Right lobe of liver (tissue), 6 donors: Measurements from ENCODE around the gene CCDC88C. TPM values are rescaled to one million over a fixed set of nuclear protein-coding genes. Genes with fewer than 3 reads are reported as not detected.

Source experiments
- ATAC-seq, 4 donors: fragments of 200-7000 bp; cut with Tn5 transposase; one replicate each; pipeline ENCODE4 v1.9.1; 2020; ENCODE audit warnings: mild to moderate bottlenecking in 4 of 4, moderate library complexity in 4 of 4
- DNase-seq, 3 donors: peaks; one replicate each; pipeline ENCODE4 v3.0.0-alpha.2; 2020
- H3K27ac ChIP-seq, 3 donors: fragments of 200-600 bp; one replicate each; pipeline ENCODE4 v1.8.0; 2022
- H3K27me3 ChIP-seq, 2 donors: fragments of 200-600 bp; one replicate each; pipeline ENCODE4 v1.8.0; 2022
- H3K36me3 ChIP-seq, 4 donors: fragments of 200-600 bp; sonication (generic) in 1 of 4; one replicate each; pipeline versions ENCODE4 v1.5.1 to v1.8.0; 2017 to 2022; ENCODE audit warnings: control low read depth in 1 of 4
- H3K4me1 ChIP-seq, 4 donors: fragments of 200-600 bp; sonication (generic) in 1 of 4; one replicate each; pipeline versions ENCODE4 v1.5.1 to v1.8.0; 2017 to 2022; ENCODE audit warnings: control low read depth in 1 of 4
- H3K4me3 ChIP-seq, 3 donors: fragments of 200-600 bp; one replicate each; pipeline ENCODE4 v1.8.0; 2022
- H3K9me3 ChIP-seq, 4 donors: fragments of 200-600 bp; sonication (generic) in 1 of 4; one replicate each; pipeline versions ENCODE4 v1.5.1 to v1.8.0; 2017 to 2022; ENCODE audit warnings: control low read depth in 1 of 4
- POLR2A ChIP-seq: fragments of 450-650 bp; IDR thresholded peaks from one replicate; pipeline ENCODE4 v1.6.1; 2017; ENCODE audit warnings: antibody characterized with exemption, mild to moderate bottlenecking
- WGBS: methylation state at CpG from one replicate; pipeline ENCODE4 v1.1.6; 2018; ENCODE audit warnings: low coverage, low lambda C conversion rate; ENCODE audit not compliant: insufficient coverage; ENCODE audit errors: missing lambda C conversion rate; 5-methylcytosine and 5-hydroxymethylcytosine counted together
- intact Hi-C, 2 donors: fragments of 100-400 bp; cut with DNase I; formaldehyde crosslinking; loops; one replicate each; pipeline versions ENCODE4 v1.11.2 to v1.14.1; 2022
- total RNA-seq, 6 experiments: library from RNA; depleted of rRNA in 2 of 6; stranded (reverse); fragments of >200 nt in 2 of 6; fragmentation: NEBNext Ultra II Directional in 3 of 6; extraction: Animal tissue kit (Norgen Biotek cat#: 25700) in 3 of 6; gene quantifications; one replicate each; pipeline versions ENCODE4 v1.1.0 to v1.2.4, GENCODE V29; 2016 to 2023
- TF ChIP-seq, protein P1 (sequence below), 4 donors: fragments of 200-600 bp in 3 of 4; fragments of 450-650 bp in 1 of 4; IDR thresholded peaks; one replicate each; pipeline versions ENCODE4 v1.5.1 to v1.8.0; 2016 to 2022; ENCODE audit warnings: antibody characterized with exemption in 4 of 4, mild to moderate bottlenecking in 2 of 4
- donor health status: DM: no; HTN: yes; CAD: no.
- donor health status: DM: no; HTN: no; CAD: no.
- donor health status: DM: no; HTN: no; CAD: no.
- donor health status: DM: no; HTN: yes; CAD: no.
- donor health status: DM: no; HTN: yes; CAD: no.

CCDC88C gene
- total RNA-seq, 6 experiments from 2014 or later, result 1.2 to 5.7 (median 3.1) TPM

DNA sequence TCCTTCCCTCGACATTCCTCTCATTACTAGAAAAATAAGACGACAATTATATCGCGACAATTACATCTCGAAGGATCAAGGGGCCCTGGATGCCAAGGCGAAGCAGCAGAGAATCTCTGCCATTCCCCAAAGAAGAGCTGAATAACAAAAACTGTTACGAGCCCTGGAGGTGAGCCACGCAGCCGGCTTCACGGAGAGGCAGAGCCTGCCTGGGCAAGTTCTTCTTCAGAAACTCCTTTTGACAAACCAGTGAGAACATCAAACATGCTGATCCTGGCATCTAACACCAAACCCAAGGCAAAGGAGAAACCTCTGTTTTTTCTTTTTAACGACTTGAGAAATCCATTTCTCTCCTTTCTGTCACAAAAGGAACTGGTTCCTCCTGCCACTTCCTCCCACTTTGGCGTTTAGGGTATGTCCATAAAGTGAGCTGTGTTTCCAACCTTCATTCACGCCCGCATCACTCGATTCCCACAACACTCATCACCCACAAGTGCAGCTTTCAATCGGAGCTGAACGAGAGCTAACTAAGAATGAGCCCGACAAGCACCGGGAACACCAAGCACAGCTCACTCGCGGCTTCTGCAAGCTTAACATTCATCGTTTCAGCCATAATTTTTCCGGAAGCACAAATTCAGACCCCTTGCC lies 21.5 kb downstream of the CCDC88C start:
- 69% methylated on average over 20 of the region's 23 CpGs for WGBS
- no peak overlapping the region for H3K4me3 ChIP-seq
- H3K9me3 ChIP-seq, result no peaks in the 10 kb centered on the region
- intact Hi-C loops, result no loop called here
- no peaks in the 10 kb centered on the region for H3K27me3 ChIP-seq
- TF ChIP-seq, protein P1, sequence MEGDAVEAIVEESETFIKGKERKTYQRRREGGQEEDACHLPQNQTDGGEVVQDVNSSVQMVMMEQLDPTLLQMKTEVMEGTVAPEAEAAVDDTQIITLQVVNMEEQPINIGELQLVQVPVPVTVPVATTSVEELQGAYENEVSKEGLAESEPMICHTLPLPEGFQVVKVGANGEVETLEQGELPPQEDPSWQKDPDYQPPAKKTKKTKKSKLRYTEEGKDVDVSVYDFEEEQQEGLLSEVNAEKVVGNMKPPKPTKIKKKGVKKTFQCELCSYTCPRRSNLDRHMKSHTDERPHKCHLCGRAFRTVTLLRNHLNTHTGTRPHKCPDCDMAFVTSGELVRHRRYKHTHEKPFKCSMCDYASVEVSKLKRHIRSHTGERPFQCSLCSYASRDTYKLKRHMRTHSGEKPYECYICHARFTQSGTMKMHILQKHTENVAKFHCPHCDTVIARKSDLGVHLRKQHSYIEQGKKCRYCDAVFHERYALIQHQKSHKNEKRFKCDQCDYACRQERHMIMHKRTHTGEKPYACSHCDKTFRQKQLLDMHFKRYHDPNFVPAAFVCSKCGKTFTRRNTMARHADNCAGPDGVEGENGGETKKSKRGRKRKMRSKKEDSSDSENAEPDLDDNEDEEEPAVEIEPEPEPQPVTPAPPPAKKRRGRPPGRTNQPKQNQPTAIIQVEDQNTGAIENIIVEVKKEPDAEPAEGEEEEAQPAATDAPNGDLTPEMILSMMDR (IDR thresholded peaks at IDR 0.05), result no peak
- no peak for TF ChIP-seq POLR2A
- H3K27ac ChIP-seq, result no peak overlapping the region
- no peak for ATAC-seq
- no peaks in the 10 kb centered on the region for H3K36me3 ChIP-seq
- no peak for DNase-seq
- H3K4me1 ChIP-seq, result peaks cover 0 to 6% (median 0%) of the 10 kb centered on the region in 4 donors

DNA sequence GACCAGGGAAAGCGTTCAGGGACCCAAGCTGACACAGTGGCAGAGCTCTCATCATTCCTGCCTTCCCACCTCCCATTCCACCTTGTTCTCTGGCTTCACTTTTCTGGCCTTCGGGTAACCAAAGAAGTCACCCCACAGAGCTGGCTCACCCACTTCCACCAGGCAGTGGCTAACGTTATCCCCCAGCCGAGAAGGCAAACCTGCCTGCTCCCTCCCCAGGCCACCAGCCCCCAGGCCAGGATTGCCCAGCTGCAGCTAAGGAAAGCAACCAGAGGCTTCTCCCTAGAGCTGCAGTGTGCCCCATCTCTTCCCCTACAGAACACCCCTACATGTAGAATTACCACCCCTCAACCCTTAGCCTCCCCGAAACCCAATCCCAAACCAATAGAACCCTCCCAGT lies 22.2 kb downstream of the CCDC88C start:
- H3K27ac ChIP-seq, result no peak overlapping the region
- H3K9me3 ChIP-seq, result no peaks in the 10 kb centered on the region
- H3K4me1 ChIP-seq, result peaks cover 0 to 6% (median 0%) of the 10 kb centered on the region in 4 donors
- no peak overlapping the region for H3K4me3 ChIP-seq
- no peak for DNase-seq
- no peaks in the 10 kb centered on the region for H3K27me3 ChIP-seq
- ATAC-seq, result no peak
- intact Hi-C loops, result no loop called here
- no peak for TF ChIP-seq POLR2A
- TF ChIP-seq, protein P1 (IDR thresholded peaks at IDR 0.05), result no peak
- no peaks in the 10 kb centered on the region for H3K36me3 ChIP-seq
- WGBS, result 100% methylated on average over 1 of the region's 5 CpGs

DNA sequence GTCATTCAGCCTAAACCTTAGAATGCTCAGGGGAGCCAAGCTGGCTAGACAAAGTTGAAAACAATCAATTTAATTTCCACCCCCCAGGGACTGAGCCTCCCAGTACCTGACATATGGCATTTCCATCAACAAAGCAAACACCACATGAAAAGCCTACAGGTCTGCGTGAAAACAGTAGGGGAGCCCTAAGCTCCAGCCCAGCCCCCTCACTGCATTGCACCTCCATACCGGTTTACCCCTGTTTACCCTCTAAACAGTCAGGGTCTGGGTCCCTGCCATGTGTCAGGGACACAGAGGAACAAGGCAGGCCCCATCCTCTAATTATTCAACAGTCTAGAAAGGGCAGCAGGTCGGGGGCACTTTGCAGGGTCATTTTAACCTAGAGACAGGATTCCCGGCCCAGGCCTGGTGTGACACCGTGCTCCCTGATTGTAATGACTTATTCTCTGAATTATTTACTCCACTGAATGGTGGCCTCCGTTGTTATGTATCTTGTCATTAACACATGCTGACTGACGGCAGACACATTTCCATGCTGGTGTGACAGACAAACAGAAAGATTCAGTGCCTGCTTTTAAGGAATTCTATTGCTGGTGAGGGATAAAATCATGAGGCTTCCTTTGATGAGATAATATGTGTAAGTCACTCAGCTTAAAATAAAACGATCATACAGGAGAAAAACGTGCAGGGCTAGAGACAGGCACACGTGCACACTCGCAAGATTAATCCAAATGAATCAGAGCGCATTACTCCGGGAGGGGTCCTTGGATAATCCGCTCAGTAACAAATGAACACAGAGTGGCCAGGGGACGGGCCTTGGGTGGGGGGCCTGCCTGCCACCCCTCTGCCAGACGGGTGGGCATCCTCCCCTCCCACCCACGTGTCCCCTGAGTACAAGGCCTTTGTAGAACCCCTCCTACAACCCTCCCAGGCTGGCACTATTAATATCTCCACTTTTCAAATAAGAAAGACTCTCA lies 23.2 kb downstream of the CCDC88C start:
- Histone ChIP-seq H3K27ac (no peak overlapping the region), H3K9me3 (no peaks in the 10 kb centered on the region), H3K4me3 (no peak overlapping the region), H3K36me3 (no peaks in the 10 kb centered on the region), H3K4me1 (peaks cover 0 to 6% (median 0%) of the 10 kb centered on the region in 4 donors), H3K27me3 (no peaks in the 10 kb centered on the region)
- 79% methylated on average over 13 of the region's 17 CpGs for WGBS
- intact Hi-C loops, result no loop called here
- DNase-seq (no peak), ATAC-seq (no peak)
- TF ChIP-seq POLR2A, result no peak
- TF ChIP-seq, protein P1 (IDR thresholded peaks at IDR 0.05), result no peak

DNA sequence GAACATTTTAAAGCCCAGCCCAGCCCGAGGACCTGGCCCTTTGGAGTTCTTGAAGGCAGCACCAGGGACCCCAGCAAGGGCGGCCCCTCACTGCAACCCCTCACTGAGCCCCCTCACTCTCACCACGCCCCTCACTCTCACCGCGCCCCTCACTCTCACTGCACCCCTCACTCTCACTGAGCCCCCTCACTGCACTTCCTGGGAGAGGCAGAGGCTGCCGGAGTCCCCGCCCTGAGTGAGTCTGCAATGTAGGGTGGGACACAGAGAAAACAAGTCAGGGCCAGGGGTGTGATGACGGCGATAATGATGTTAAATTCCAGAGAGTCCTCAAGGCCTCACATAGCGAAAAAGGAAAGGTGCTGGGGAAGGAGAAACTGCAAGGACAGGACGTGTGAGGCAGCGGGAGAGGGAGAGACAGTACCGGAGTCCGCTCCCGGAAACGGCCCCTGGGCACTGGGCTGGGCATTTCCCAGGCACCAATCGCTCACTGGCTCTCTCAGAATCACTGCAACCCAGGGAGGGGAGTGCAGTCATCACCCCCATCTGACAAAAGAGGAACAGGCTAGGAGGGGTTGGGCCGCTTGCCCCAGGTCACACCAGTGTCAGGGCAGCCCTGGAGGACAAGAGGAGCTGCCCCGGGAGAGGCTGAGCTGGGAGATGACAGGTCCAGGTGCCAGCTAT lies 24.9 kb downstream of the CCDC88C start:
- H3K36me3 ChIP-seq, result no peaks in the 10 kb centered on the region
- ATAC-seq (peak; percentile 30 to 39 (median 36)), DNase-seq (no peak)
- H3K27me3 ChIP-seq, result no peaks in the 10 kb centered on the region
- no peak overlapping the region for H3K4me3 ChIP-seq
- intact Hi-C loops, result no loop called here
- H3K27ac ChIP-seq, result no peak overlapping the region
- H3K4me1 ChIP-seq, result peaks cover 0 to 9% (median 0%) of the 10 kb centered on the region in 4 donors
- no peaks in the 10 kb centered on the region for H3K9me3 ChIP-seq
- WGBS, result 65% methylated on average over 8 of the region's 19 CpGs
- TF ChIP-seq, protein P1 (IDR thresholded peaks at IDR 0.05), result no peak
- TF ChIP-seq POLR2A, result no peak
